CD4-positive, alpha-beta T cell treated with Interleukin-4 for 4 hours (primary cell): ENCODE data around the gene TBC1D2B.

ENCODE experiments used
- DNase-seq: peaks from one replicate; pipeline ENCODE4 v3.0.0-alpha.2; 2020

Gene TBC1D2B

DNA sequence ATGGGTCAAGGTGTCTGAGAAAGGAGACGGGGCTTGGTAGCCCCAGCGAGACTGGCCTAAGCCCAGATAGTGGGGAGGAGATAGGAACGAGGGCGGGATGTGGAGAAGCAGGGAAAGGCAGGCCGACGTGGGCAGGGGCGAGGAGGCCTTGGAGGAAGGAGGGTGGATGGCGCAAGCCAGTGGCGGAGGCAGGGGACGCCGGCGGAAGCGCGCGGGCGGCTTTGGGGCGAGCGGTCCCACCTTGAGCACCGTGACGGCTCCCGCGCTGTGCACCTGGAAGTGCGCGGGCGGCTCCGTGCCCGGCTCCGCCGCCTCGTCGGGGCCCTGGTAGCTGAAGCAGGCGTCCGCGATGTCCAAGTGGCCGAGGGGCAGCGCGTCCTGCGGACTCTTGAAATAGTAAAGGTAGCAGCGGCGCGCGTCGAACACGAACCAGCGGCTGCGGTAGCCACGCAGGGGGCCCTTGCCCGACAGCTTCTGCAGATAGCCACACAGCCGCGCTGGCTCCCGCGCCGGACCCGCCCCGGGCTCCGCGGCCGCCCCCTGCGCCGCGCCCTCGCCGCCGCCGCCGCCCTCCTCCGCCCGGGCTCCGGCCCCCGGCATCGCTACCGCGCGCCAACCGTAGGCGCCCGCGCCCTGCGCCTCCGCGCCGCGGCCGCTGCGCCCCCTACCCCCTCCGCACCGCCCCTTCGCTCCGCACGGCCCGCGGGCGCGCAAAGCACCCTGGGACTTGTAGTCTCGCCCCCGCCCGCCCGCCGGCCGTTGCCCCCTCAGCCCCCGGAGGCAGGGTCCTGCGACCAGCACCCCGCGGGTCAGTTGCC lies at the start of gene TBC1D2B:
TBC1D2B (minus strand) TSS at position 659 of the 818 bp plus-strand sequence; CDS start at position 600, 59 bp downstream.
- DNase-seq = peak; percentile 55

DNA sequence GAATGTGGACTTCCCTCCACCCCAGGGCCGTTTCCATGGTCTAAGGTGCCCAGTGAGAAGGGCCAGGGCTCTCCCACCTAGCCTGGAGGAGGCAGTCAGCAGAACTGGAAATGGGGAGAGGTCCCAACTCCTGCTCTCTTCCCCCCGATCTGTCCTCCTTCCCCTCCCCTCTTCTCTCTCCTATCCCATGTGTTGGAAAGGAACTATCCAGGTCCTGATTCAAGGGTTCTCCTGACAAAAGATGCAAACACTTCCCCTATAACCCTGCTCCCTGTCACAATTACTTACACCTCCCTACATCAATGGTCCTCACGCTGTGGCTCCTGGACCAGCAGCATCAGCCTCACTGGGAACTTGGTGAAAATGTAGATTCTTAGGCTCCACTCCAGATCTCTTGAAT lies 47.8 kb upstream of the TBC1D2B start:
- DNase-seq = no peak

DNA sequence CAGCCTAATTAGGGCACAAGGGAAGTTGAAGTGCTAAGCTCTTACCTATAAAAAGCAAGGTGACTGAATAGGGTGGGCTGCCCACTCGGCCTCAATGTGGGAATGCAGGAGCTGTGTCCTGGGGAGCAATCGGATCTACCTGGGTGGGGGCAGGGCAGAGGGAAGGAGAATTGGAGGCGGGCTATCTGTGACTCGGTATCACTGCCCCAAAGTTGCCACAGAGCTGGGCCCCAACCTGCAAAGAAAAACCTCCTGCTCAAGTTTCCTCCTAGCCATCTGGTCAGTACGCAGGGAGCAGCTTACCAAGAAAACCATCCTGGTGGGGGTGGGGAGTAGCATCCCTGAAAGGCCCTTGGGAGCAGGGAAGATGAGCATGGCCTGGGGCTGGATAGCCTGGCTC lies 43.0 kb upstream of the TBC1D2B start:
- DNase-seq = no peak

DNA sequence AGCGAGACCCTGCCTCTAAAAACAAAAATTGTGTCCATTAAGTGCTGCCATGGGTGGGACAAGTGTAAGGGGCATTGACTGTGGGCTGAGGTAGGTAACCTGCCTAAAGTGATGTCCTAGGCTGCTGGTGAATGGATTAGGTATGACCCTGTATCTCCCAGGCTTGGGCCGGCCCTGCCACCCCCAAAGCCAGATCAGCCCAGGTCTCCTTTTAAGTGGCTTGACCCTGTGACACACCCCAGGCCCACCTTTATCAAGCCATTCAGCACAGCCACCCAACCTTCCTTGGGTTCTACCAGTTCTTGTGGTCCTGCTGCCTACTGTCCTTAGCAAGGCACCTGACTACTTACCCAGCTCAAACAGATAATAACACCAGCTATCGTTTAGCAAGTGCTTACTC lies 35.0 kb upstream of the TBC1D2B start:
- no peak for DNase-seq

DNA sequence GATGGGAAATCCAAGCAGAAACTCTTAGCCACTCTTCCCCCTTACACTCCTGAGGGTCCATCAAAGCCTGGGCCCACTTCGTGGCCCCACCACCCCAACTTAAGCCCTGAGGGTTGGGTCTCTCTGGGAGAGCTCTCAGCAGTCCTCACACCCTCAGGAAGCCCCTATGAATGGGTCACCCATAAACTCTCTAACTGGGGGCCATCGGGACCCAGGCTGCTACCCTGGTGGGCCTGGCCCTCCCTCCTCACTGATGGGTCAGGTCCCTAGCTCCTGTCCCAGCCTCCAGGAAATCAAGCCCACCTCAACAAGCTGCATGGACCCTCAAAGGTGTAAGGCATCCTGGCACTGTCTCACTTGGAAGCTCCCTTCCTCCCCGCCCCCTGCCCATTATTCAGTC lies 34.3 kb upstream of the TBC1D2B start:
- no peak for DNase-seq

DNA sequence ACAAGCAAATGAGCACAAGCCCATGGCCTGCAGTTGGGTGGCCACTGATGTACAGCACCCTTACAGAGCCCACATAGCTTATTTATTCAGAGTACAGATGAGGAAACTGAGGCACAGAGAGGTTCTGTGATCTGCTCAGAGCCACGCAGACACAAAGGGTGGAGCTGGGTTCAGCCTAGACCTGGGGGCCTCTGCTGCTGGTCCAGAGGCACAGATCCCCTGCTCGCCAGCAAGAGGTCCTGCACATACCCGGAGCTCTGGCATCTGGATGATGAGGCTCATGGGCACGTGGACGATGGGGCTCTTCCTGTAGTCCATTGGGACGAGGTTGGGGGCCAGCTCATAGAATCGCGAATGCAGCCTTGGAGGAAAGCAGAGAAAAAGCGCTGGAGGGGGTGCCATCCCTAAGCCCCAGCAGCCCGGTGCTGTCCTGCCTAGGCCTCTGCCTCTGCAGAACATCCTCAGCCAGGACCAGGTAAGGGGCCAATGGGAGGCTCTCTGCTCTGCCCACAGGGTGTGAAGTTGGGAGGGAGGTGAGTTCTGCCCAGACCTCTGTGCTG lies 33.5 kb upstream of the TBC1D2B start:
- no peak for DNase-seq

DNA sequence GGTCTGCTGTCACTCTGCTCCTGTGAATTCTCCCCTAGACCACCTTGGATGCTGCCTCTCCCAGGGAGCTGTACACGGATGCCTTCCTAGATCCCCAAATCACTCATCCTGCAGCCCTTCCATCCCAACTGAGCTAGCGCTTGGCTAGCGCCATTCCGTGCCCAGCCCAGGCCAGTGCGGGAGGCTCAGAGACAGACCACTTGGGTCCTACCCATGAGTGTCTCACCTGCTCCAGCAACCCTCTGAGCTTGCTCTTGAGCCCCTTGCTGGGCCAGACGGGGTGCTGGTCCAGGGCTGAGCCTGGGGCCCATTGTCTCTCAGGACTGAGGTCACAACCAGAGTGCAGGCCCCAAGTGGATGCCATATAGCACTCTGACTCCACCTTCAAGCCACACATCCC lies 32.6 kb upstream of the TBC1D2B start:
- no peak for DNase-seq

DNA sequence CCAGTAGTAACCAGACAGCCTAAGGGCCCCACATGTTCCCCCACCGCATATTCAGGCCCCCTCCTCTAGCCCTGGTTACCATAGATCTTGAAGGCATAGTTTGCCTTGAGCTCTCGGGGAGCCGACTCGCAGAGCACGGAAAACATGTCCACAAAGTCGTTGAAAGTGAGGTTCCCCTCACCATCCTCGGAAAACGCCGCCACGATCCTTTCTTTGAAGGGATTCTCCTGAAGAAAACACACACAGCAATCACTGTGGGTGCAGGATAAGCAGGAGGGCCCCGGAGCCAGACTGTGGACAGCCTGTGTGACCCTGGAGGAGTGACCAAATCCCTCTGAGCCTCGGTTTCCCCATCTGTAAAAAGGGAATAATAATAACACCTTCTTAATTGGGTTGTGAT lies 31.6 kb upstream of the TBC1D2B start:
- no peak for DNase-seq

DNA sequence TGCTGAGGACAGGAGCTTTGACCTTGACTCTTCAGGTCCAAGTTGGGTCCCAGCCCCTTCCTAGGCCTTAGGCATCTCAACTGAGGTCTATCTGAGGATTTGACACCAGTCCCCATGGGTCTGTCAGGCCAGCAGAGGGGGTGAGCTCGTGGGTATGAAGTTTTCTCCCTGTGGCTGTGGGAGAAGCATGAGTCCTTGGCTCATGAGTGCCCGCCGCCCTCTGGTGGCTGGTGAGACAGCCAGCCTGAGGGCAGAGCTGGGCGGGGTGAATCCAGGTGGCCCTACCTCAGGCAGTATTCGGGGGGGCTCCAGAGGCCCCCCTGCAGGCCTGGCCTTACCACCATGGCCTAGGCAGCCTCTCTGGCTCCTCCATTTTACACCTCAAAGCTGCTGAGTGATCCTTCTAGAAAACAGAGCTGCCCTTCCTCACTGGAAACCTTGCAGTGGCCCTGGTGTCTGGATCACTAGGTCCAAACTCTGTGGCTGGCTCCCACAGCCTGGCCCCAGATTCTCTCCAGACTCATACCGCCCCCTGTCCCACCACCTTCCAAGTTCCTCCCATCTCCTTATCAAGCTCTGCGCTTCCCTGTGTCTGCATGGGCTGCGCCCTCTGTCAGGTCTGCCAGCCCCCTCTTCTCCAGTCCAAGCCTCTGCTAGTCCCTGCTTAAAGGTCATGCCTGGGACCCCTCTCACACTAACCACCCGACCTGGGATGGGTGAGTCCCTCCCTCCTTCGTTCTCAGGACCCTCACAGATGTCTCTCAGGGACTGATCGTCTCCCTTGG lies 31.0 kb upstream of the TBC1D2B start:
- DNase-seq = peak; percentile 83

DNA sequence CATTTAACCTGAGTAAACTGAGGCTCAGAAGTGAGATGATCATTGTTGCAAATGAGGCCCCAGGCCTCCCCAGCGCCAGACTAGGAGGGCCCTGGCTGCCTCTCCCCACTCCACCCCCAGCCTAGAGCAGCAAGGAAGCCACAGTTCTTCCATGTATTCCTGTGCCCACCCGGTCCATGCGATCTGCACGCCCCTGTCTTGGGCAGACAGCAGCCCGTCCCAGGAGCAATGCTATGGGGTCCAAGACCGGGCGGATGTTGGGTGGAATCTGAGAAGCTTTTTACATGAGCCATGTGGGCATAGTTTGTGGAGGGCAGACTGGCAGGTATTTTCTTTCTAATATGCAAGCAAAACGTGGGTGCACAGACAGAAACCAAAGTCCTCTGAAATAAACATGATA lies 30.0 kb upstream of the TBC1D2B start:
- no peak for DNase-seq

DNA sequence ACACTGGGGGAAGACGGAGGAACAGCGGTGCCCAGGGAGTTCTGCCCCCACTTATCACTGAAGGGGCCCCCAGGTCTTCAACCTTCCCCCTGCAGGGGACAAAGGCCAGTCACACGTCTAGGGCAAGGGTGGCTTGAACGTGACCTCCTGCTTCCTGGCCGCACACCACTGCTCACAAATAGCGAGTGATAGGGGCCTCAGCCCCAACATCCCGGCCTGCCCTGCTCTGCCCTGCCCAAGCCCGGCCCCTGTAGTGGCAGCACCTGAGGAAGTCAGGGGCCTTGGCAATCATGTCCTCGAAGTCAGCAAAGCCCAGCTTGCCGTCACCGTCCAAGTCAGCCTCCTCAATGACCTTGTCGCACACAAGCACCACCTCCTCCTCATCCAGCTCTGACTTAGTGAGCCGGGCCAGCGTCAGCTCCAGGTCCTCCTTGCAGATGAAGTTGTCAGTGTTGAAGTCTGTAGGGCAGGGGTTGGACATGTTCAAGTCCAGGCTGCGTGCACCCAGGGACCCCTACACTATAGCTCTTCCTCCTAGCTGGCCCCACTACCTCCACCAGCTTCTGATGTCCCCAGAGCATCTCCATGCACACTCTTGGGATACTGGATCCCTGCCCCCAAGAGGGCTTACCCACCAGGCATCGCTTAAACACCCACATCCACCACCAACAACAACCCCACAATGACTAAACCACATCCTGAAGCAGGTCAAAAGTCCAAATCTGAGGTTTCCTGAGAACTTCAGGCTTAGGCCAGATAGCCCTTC lies 28.1 kb upstream of the TBC1D2B start:
- DNase-seq = no peak

DNA sequence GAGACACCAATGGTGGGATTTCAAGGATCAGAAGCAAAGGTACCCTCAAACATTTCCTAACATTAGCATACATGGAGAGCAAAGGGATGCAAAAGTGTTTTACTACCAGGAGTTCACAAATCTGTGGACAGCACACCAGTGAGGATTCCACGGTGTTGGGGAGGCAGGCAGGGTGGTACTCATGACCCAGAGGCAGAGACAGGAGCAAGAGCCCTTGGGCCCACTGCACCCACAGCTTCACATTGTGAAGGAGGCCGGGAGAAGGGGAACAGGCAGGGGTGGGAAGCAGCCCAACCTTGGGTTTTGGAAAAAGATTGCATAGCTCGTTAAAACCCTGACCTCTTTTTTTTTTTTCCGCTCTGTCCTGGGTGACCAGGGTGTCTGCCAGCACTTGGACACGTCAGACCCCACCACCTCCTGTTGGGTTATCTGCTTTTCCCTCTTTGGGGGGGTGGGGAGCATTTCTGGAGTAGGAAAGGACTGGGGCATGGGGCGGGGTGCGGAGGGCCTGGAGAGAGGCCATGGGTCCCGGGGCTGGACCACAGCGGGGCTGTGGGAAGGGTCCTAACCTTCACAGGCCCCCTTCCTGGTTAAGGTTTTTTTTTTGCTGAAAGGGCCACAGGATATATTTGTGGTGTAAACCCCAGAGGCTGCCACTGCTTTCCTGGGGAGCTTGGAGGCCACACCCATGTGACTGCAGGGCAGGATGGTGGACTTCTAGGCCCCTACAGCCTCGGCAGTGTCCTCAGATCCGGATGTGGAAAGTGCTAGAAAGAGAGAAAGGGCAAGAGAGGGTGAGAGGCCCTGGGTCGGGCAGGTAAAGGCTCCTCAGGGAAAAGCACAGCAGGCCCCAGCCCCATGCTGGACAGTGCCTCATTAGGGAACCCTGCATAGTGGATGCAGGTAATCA lies 27.3 kb upstream of the TBC1D2B start:
- no peak for DNase-seq

DNA sequence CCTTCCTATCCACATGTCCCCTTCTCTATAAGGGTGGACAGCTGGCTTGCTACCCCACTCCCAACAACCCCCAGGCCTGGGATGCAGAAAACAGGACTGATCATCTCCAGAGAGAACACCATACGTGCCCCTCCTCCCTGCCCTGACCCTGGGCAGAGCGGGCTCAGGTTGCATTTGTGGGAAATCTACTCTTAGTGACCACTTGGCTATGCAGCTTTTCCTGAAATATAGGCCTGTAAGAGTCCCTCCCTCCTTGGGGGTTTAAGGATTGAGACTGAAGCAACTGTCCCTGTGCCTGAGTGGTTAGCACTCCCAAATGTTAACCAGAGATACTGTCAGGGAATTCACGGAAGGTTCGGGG lies 26.6 kb upstream of the TBC1D2B start:
- no peak for DNase-seq

DNA sequence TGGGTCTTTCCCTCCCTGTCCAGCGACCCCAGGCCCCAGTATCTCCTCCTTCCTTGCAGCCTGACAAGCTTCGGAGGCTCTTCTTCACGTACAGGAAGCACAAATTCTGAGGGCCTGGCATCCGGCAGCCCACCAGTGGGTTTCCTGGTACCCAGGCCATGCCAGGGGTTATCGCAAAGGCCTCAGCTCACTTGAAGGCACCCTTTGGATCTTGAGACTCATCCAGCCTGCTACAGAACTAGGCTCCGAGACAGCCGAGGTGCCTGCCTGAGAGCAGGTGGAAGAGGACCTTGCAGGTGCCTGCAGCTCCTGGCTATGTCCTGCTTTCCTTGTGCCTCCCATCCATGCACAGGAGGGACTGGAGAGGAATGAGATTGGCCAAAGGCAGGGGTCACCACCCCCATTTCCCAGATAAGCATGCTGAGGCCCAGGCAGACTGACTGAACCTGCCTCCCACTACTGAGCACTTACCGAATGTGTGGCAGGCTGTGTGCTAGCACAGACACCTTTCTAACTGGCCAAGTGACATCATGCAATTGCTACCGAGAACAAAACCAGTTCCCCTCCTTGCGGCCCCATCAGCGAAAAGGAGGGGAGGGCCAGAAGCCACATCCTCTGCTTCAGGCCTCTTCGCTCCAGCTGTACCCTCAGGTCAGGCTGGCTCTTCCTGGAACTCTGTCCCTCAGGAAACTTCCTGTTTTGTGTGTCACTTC lies 26.1 kb upstream of the TBC1D2B start:
- peak; percentile 63 for DNase-seq

DNA sequence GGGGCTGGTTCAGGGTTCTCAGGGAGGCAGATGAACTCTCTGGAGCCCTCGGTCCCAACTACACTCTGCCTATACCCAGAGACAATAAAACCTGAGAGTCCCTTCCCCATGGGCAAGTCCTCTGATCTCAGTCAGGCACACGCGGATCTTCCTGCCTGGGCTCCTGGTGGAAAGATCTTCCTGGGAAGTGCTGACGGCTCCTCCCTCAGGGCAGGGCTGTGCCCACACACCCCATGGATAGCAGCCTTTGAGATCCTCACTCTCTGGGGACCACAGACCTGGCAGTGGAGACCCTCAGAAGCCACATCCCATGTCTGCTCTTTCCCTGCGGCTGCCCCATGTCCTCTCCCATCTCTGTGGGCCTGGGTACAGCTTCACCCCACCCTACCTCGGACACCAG lies 25.2 kb upstream of the TBC1D2B start:
- no peak for DNase-seq

DNA sequence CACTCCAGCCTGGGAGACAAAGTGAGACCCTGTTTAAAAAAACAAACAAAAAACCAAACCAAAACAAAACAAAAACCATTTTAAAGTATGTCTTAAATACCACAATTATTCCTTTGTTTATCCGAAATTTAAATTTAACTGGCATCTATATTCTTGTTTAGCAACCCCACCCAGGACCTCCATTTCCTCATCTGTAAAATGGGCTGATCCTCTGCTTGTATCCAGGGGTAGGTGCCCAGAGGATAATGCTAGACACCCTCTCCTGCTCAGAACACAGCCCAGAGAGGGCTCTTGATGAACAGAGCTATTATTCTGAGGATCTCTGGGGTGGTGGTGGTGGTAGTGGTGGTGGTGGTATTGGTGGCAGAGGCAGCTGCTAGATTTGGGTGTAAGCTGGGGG lies 24.7 kb upstream of the TBC1D2B start:
- no peak for DNase-seq

DNA sequence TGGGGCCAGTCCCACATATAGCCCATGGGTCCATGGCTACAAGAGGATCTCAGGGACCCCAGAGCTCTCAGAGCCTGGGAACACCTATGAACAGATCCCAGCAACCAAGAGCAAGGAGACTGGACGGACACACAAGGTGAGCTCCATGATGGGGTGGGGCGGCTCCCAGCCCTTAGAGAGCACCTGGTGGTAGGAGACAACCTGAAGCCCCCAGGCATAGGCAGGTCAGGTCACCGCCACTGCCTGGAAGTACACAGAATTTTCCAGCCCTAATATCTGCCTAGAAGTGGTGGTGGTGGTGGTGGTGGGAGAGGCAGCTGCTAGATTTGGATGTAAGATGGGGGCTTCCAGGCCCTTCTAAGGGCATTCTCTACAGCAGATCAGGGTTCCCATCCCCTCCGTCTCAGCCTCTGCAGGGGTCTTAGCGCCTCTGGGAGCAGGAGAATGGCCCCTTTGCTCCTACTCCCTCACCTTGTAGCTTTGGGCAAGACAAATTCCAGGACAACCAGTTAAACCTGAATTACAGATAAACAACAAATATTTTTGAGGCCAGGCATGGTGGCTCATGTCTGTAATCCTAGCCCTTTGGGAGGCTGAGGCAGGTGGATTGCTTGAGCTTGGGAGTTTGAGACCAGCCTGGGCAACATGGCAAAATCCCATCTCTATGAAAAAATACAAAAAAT lies 24.1 kb upstream of the TBC1D2B start:
- no peak for DNase-seq

DNA sequence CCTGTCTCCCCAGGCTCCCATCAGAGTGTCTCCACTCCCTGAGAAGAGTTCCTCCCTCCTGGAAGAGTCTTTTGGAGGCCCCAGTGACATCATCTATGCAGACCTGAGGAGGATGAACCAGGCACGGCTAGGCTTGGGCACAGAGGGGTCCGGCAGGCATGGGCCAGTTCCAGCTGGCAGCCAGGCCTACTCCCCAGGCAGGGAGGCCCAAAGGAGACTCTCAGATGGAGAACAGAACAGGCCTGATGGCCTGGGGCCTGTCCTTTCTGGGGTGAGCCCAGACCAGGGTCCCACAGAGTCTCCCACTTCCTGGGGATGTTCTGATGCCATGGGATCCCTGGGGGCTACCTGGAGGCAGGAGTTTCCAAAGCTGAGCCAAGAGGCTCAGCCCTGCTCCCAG lies 23.4 kb upstream of the TBC1D2B start:
- no peak for DNase-seq

DNA sequence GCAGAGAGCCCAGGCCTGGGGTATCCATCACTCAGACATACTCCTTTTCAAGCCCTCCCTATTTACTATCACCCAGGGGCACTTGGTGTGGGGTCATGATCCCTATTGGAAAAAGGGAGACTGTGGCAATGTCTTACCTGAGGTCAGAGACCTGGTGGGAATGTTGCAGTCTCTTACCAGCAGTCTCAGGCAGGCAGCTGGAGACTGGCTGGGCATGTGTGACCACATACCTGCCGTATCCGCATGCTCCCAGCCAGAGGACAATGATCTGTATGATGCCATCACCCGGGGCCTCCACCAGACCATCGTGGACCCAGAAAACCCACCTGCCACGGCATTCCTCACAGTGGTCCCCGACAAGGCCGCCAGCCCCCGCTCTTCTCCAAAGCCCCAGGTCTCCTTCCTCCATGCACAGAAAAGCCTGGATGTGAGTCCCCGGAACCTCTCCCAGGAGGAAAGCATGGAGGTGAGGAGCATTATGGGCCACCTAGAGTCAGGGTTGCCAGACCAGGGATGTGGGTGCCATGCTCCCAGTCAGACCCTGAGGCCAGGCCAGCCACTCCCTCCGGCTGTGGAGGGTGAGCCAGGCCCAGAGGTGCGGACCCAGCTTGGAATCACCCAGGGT lies 20.7 kb upstream of the TBC1D2B start:
- no peak for DNase-seq

DNA sequence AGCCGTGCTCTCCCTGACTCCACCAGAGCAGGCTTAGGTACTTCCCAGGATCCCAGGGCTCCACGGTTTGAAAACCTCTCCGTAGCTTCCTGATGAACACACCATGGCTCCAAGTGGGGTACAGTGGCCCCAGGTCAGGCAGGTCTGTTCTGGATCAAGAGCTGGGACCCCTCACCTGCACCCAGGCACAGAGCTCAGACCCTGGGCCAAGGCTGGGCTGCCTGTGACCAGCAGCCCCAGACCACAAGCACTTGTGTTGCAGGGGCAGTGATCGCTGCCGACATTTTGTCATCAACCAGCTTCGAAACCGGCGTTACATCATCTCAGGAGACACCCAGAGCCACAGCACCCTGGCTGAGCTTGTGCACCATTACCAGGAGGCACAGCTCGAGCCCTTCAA lies 20.2 kb upstream of the TBC1D2B start:
- DNase-seq = no peak
